Spleen (tissue), 11 donors: ENCODE results near the gene NRXN3. TPM values are rescaled to one million over a fixed set of nuclear protein-coding genes. Genes with fewer than 3 reads are reported as not detected.

ENCODE experiments used
- DNase-seq: peaks from one replicate; pipeline ENCODE4 v3.0.0-alpha.2; 2020
- H3K27ac ChIP-seq, 8 donors: fragments of 200-600 bp; sonication (generic) in 7 of 8; 1 replicate in 4 of 8; 2 replicates in 4 of 8; pipeline versions ENCODE4 v1.5.0 to v1.8.0; 2016 to 2021; ENCODE audit warnings: inconsistent platforms in 4 of 8, mild to moderate bottlenecking in 4 of 8, moderate library complexity in 1 of 8
- H3K27me3 ChIP-seq, 7 donors: fragments of 200-600 bp; sonication (generic) in 6 of 7; replicated peaks in 1 of 7; 1 replicate in 4 of 7; 2 replicates in 3 of 7; pipeline versions ENCODE4 v1.5.0 to v1.8.0; 2016 to 2021; ENCODE audit warnings: inconsistent platforms in 3 of 7, mild to moderate bottlenecking in 1 of 7
- H3K36me3 ChIP-seq, 6 donors: fragments of 200-600 bp; sonication (generic) in 5 of 6; 1 replicate in 4 of 6; 2 replicates in 2 of 6; pipeline versions ENCODE4 v1.5.0 to v1.8.0; 2016 to 2021; ENCODE audit warnings: inconsistent platforms in 2 of 6
- H3K4me1 ChIP-seq, 6 donors: fragments of 200-600 bp; sonication (generic) in 5 of 6; 1 replicate in 3 of 6; 2 replicates in 3 of 6; pipeline versions ENCODE4 v1.5.0 to v1.8.0; 2016 to 2021; ENCODE audit warnings: inconsistent platforms in 3 of 6
- H3K4me3 ChIP-seq, 8 donors: fragments of 200-600 bp; sonication (generic) in 7 of 8; 1 replicate in 4 of 8; 2 replicates in 4 of 8; pipeline versions ENCODE4 v1.5.0 to v1.8.0; 2016 to 2021; ENCODE audit warnings: inconsistent platforms in 4 of 8, mild to moderate bottlenecking in 4 of 8, moderate library complexity in 2 of 8
- H3K9me3 ChIP-seq, 8 donors: fragments of 200-600 bp; sonication (generic) in 7 of 8; 1 replicate in 4 of 8; 2 replicates in 4 of 8; pipeline versions ENCODE4 v1.5.0 to v1.8.0; 2016 to 2021; ENCODE audit warnings: inconsistent platforms in 4 of 8
- POLR2A ChIP-seq, 3 donors: fragments of 450-650 bp; IDR thresholded peaks; one replicate each; pipeline ENCODE4 v1.5.1; 2017; ENCODE audit warnings: antibody characterized with exemption in 3 of 3, mild to moderate bottlenecking in 1 of 3
- POLR2AphosphoS5 ChIP-seq, 3 donors: sonication (generic); formaldehyde crosslinking; IDR thresholded peaks; one replicate each; pipeline ENCODE4 v1.5.1; 2017; ENCODE audit warnings: antibody characterized with exemption in 3 of 3
- WGBS, 5 donors: extraction: QIAGEN DNeasy Blood & Tissue Kit in 3 of 5; methylation state at CpG; one replicate each; pipeline versions ENCODE4 v1.1.5 to v1.1.7; 2013 to 2018; 5-methylcytosine and 5-hydroxymethylcytosine counted together
- intact Hi-C: fragments of 100-400 bp; cut with DNase I; formaldehyde crosslinking; loops from one replicate; pipeline ENCODE4 v1.15.0; 2023; ENCODE audit warnings: low total_unique reads
- polyA plus RNA-seq, 3 donors: library from polyadenylated mRNA; stranded (reverse); fragments of 200-250 nt; gene quantifications; one replicate each; pipeline ENCODE4 v1.2.1, GENCODE V29; 2013
- total RNA-seq, 7 donors: library from RNA; depleted of rRNA in 3 of 7; stranded (reverse); fragments of >200 nt in 3 of 7; fragmentation: NEBNext Ultra II Directional in 4 of 7; extraction: Animal tissue kit (Norgen Biotek cat#: 25700) in 4 of 7; gene quantifications; one replicate each; pipeline versions ENCODE4 v1.1.0 to v1.2.1, GENCODE V29; 2016 to 2021
- TF ChIP-seq, protein P1 (sequence below), 11 experiments: fragments of 200-600 bp in 7 of 11; fragments of 450-650 bp in 4 of 11; sonication (generic) in 4 of 11; IDR thresholded peaks in 8 of 11; conservative IDR thresholded peaks in 3 of 11; 1 replicate in 7 of 11; 2 replicates in 4 of 11; pipeline versions ENCODE4 v1.4.0 to v1.8.0; 2016 to 2021; ENCODE audit warnings: antibody characterized with exemption in 11 of 11, inconsistent platforms in 4 of 11, mild to moderate bottlenecking in 1 of 11
- donor health status: healthy with polysubstance abuse.
- donor health status: DM: no; HTN: no; CAD: no; lungs with moderate emphysema.
- donor health status: DM: no; HTN: no; CAD: no.
- donor health status: Bipolar disorder and iron deficiency.
- donor health status: healthy.
- donor health status: DM: no; HTN: no; CAD: no.
- donor health status: DM: yes; HTN: yes; CAD: no.

The NRXN3 gene
- total and polyA plus RNA-seq, 10 donors, result 0.21 to 11.5 (median 1.6) TPM

DNA sequence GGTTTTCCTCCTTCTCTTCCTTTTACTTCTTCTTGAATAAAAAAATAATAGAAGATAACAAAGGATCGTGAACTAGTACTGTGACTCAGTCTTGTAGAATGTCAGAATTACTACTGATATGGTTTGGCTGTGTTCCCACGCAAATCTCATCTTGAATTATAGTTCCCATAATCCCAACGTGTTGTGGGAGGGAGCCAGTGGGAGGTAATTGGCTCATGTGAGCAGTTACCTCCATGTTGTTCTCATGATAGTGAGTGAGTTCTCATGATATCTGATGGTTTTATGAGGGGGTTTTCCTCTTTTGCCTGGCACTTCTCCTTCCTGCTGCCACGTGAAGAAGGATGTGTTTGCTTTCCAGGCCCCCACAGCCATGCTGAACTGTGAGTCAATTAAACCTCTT lies 1491.6 kb downstream of the NRXN3 start:
- Histone ChIP-seq H3K27ac (no peak overlapping the region), H3K27me3 (no peaks in the 10 kb centered on the region), H3K4me1 (no peaks in the 10 kb centered on the region), H3K36me3 (no peaks in the 10 kb centered on the region), H3K9me3 (no peaks in the 10 kb centered on the region), H3K4me3 (no peak overlapping the region)
- intact Hi-C loops, result no loop called here
- TF ChIP-seq, protein P1, sequence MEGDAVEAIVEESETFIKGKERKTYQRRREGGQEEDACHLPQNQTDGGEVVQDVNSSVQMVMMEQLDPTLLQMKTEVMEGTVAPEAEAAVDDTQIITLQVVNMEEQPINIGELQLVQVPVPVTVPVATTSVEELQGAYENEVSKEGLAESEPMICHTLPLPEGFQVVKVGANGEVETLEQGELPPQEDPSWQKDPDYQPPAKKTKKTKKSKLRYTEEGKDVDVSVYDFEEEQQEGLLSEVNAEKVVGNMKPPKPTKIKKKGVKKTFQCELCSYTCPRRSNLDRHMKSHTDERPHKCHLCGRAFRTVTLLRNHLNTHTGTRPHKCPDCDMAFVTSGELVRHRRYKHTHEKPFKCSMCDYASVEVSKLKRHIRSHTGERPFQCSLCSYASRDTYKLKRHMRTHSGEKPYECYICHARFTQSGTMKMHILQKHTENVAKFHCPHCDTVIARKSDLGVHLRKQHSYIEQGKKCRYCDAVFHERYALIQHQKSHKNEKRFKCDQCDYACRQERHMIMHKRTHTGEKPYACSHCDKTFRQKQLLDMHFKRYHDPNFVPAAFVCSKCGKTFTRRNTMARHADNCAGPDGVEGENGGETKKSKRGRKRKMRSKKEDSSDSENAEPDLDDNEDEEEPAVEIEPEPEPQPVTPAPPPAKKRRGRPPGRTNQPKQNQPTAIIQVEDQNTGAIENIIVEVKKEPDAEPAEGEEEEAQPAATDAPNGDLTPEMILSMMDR (IDR thresholded peaks at IDR 0.05 in 8 of 11, conservative IDR thresholded peaks at IDR 0.05 in 3 of 11), result no peak
- TF ChIP-seq POLR2A (IDR thresholded peaks at IDR 0.05) (no peak), POLR2AphosphoS5 (IDR thresholded peaks at IDR 0.05) (no peak)
- 48 to 57% (median 53%) methylated on average over 4 of the region's 4 CpGs for WGBS, 5 donors
- no peak for DNase-seq

DNA sequence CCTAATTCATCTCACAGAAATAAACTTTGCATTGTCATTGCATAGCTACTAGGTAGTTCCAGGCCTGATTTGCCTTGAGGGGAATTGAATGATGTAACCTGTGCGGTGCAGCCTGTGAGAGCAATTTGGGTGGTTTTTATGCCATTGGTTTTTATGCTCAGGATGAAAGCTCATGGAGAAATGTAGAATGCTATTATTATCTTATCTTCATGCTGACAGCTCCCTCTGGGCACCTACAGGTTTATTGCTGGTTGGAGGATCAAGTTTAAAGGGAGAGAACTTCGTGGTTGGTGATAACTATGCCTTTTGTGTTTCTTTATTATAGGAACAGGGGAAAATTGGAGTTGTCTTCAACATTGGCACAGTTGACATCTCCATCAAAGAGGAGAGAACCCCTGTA lies 1493.3 kb downstream of the NRXN3 start:
- no peaks in the 10 kb centered on the region for H3K36me3 ChIP-seq
- intact Hi-C loops, result no loop called here
- H3K4me1 ChIP-seq, result no peaks in the 10 kb centered on the region
- 65 to 80% (median 69%) methylated on average over 2 of the region's 2 CpGs for WGBS, 5 donors
- H3K4me3 ChIP-seq, result no peak overlapping the region
- H3K27me3 ChIP-seq, result no peaks in the 10 kb centered on the region
- H3K27ac ChIP-seq, result no peak overlapping the region
- no peaks in the 10 kb centered on the region for H3K9me3 ChIP-seq
- no peak for TF ChIP-seq POLR2A (IDR thresholded peaks at IDR 0.05)
- no peak for DNase-seq

DNA sequence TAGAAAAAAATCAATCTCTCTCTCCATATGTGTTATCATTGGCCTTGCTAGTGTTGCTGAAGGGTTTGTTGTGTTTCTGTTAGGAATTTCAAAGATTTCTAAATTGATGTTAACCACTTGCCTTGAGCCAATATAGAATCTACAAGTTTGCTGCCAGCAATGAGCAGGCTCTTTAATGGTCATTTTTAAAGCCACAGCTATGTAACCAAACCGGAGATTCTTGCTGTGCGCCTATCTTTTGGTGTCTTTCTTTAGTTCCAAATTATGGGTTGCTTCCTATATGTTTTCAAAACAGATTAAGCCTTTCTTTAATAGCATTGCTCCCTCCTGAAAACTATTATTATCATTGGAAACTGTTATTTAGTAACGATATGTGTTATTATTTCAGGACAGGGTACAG lies 1495.4 kb downstream of the NRXN3 start:
- TF ChIP-seq POLR2AphosphoS5 (IDR thresholded peaks at IDR 0.05) (no peak), POLR2A (IDR thresholded peaks at IDR 0.05) (no peak)
- TF ChIP-seq, protein P1 (IDR thresholded peaks at IDR 0.05 in 8 of 11, conservative IDR thresholded peaks at IDR 0.05 in 3 of 11), result no peak
- Histone ChIP-seq H3K27me3 (no peaks in the 10 kb centered on the region), H3K4me3 (no peak overlapping the region), H3K36me3 (no peaks in the 10 kb centered on the region), H3K27ac (no peak overlapping the region), H3K9me3 (no peaks in the 10 kb centered on the region), H3K4me1 (no peaks in the 10 kb centered on the region)
- intact Hi-C loops, result no loop called here
- DNase-seq, result no peak
- 77 to 88% (median 86%) methylated on average over 3 of the region's 3 CpGs for WGBS, 5 donors

DNA sequence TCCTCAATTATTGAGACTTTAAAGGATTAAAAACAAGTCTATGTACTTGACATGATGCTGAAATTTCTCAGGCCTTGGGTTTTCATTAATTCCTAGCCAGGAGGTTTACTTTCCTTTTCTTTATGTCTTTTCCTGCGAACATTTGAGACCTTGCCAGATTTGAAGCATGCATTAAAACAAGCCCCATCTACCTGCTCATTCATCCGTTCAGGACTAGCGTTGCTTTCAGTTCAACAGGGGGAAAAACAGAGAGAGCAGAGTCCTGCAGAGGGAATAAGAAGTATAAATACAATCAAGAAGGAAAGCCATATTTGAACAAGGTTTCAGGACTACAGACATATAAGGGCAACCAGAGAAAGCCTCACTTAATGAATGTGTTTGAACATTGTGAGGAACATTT lies 1498.8 kb downstream of the NRXN3 start:
- Histone ChIP-seq H3K4me3 (no peak overlapping the region), H3K36me3 (no peaks in the 10 kb centered on the region), H3K27me3 (no peaks in the 10 kb centered on the region), H3K9me3 (no peaks in the 10 kb centered on the region), H3K4me1 (no peaks in the 10 kb centered on the region), H3K27ac (no peak overlapping the region)
- intact Hi-C loops, result no loop called here
- DNase-seq, result no peak
- WGBS, 5 donors, result 79 to 88% (median 86%) methylated on average over 3 of the region's 3 CpGs
- TF ChIP-seq, protein P1 (IDR thresholded peaks at IDR 0.05 in 8 of 11, conservative IDR thresholded peaks at IDR 0.05 in 3 of 11), result no peak
- TF ChIP-seq POLR2AphosphoS5 (IDR thresholded peaks at IDR 0.05) (no peak), POLR2A (IDR thresholded peaks at IDR 0.05) (no peak)

DNA sequence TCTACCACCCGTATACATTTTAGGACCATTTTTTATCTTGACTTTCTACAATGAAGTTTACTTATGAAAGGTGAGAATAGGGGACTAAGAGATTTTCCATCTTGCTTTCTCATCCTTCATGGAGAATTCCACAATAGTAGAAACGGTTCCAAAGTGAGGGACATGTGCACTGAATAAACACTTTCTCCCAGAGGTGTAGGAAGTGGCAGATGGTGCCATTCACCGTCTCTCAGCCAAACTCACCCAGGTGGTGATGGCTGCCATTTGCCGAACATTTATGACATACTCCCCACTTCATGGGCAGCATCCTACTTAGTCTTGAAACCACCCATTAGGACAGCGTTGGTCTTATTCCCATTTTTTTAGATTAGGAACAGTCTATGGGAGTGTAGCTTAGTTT lies 1500.6 kb downstream of the NRXN3 start:
- intact Hi-C loops, result no loop called here
- WGBS, 5 donors, result 82 to 88% (median 86%) methylated on average over 5 of the region's 5 CpGs
- no peaks in the 10 kb centered on the region for H3K36me3 ChIP-seq
- no peak overlapping the region for H3K4me3 ChIP-seq
- no peak overlapping the region for H3K27ac ChIP-seq
- H3K27me3 ChIP-seq, result no peaks in the 10 kb centered on the region
- DNase-seq, result no peak
- H3K9me3 ChIP-seq, result no peaks in the 10 kb centered on the region
- no peaks in the 10 kb centered on the region for H3K4me1 ChIP-seq
- TF ChIP-seq, protein P1 (IDR thresholded peaks at IDR 0.05 in 8 of 11, conservative IDR thresholded peaks at IDR 0.05 in 3 of 11), result no peak
- TF ChIP-seq POLR2A (IDR thresholded peaks at IDR 0.05) (no peak), POLR2AphosphoS5 (IDR thresholded peaks at IDR 0.05) (no peak)
